GM23338 (cell line): ENCODE measurements around the gene CEP131. TPM values are rescaled to one million over a fixed set of nuclear protein-coding genes. Genes with fewer than 3 reads are reported as not detected.

Source experiments
- ATAC-seq: fragments of 200-7000 bp; cut with Tn5 transposase; 3 replicates; pipeline ENCODE4 v1.9.1; 2020
- DNase-seq: peaks from one replicate; pipeline ENCODE4 v3.0.0-alpha.2; 2015; ENCODE audit warnings: low spot score
- H2AFZ ChIP-seq: fragments of 200-600 bp; sonication (generic); 2 replicates; pipeline ENCODE4 v1.8.0; 2016; ENCODE audit warnings: antibody characterized with exemption, mild to moderate bottlenecking, moderate library complexity
- H3F3A ChIP-seq: fragments of 200-600 bp; sonication (generic); replicated peaks from 2 replicates; pipeline ENCODE4 v1.8.0; 2017; ENCODE audit warnings: antibody characterized with exemption, mixed run types, low read depth
- H3K27ac ChIP-seq: fragments of 200-600 bp; sonication (generic); 2 replicates; pipeline ENCODE4 v1.6.1; 2016; ENCODE audit warnings: low read depth
- H3K27me3 ChIP-seq: fragments of 200-600 bp; sonication (generic); 2 replicates; pipeline ENCODE4 v1.8.0; 2016; ENCODE audit warnings: mild to moderate bottlenecking, mixed run types, moderate library complexity; ENCODE audit not compliant: insufficient read depth
- H3K36me3 ChIP-seq: fragments of 200-600 bp; sonication (generic); 2 replicates; pipeline ENCODE4 v1.8.0; 2016; ENCODE audit warnings: mild to moderate bottlenecking; ENCODE audit not compliant: insufficient read depth
- H3K4me1 ChIP-seq: fragments of 200-600 bp; sonication (generic); 2 replicates; pipeline ENCODE4 v1.8.0; 2016; ENCODE audit warnings: mild to moderate bottlenecking, moderate library complexity; ENCODE audit not compliant: insufficient read depth
- H3K4me2 ChIP-seq: fragments of 200-600 bp; sonication (generic); 2 replicates; pipeline ENCODE4 v1.7.1; 2017; ENCODE audit warnings: mixed run types
- H3K4me3 ChIP-seq: fragments of 200-600 bp; sonication (generic); 2 replicates; pipeline ENCODE4 v1.6.1; 2016; ENCODE audit warnings: mixed run types
- H3K79me2 ChIP-seq: fragments of 200-600 bp; sonication (generic); replicated peaks from 2 replicates; pipeline ENCODE4 v1.8.0; 2017; ENCODE audit warnings: mild to moderate bottlenecking; ENCODE audit not compliant: insufficient read depth
- H3K9me2 ChIP-seq: fragments of 200-600 bp; sonication (generic); 2 replicates; pipeline ENCODE4 v1.8.0; 2017; ENCODE audit not compliant: insufficient read depth
- H4K20me1 ChIP-seq: fragments of 200-600 bp; sonication (generic); replicated peaks from 2 replicates; pipeline ENCODE4 v1.8.0; 2017; ENCODE audit warnings: mild to moderate bottlenecking; ENCODE audit not compliant: insufficient read depth
- H3K27ac Mint-ChIP-seq: 2 replicates; pipeline ENCODE4 v1.8.0; 2020; ENCODE audit warnings: inconsistent platforms, mild to moderate bottlenecking, moderate library complexity, mixed read lengths
- H3K27me3 Mint-ChIP-seq: 3 replicates; pipeline ENCODE4 v1.8.0; 2022; ENCODE audit warnings: low read depth, mild to moderate bottlenecking, moderate library complexity, mixed read lengths, inconsistent platforms; ENCODE audit not compliant: insufficient read depth, poor library complexity
- H3K36me3 Mint-ChIP-seq: 3 replicates; pipeline ENCODE4 v1.8.0; 2021; ENCODE audit warnings: low read depth, mild to moderate bottlenecking, inconsistent platforms, moderate library complexity, mixed read lengths
- H3K4me1 Mint-ChIP-seq: 3 replicates; pipeline ENCODE4 v1.8.0; 2020; ENCODE audit warnings: mild to moderate bottlenecking, inconsistent platforms, mixed read lengths
- H3K4me3 Mint-ChIP-seq: 3 replicates; pipeline ENCODE4 v1.8.0; 2021; ENCODE audit warnings: moderate library complexity, mild to moderate bottlenecking, inconsistent platforms, mixed read lengths
- H3K9me3 Mint-ChIP-seq: 3 replicates; pipeline ENCODE4 v1.8.0; 2020; ENCODE audit warnings: moderate library complexity, mild to moderate bottlenecking, inconsistent platforms, mixed read lengths
- CREB1 ChIP-seq: fragments of 250-450 bp; sonication (Bioruptor Pico); IDR thresholded peaks from 2 replicates; pipeline ENCODE4 v1.5.0; 2020; ENCODE audit warnings: low read depth, mild to moderate bottlenecking, moderate library complexity
- ETS1 ChIP-seq: IDR thresholded peaks from 2 replicates; pipeline ENCODE4 v1.6.1; 2016; ENCODE audit warnings: antibody characterized with exemption
- EZH2 ChIP-seq: fragments of 200-600 bp; sonication (generic); IDR thresholded peaks from one replicate; pipeline ENCODE4 v1.8.0; 2017; ENCODE audit warnings: antibody characterized with exemption, mild to moderate bottlenecking, low read depth; ENCODE audit not compliant: unreplicated experiment
- EZH2phosphoT487 ChIP-seq: fragments of 200-600 bp; sonication (generic); IDR thresholded peaks from one replicate; pipeline ENCODE4 v1.8.1; 2018; ENCODE audit warnings: antibody characterized with exemption; ENCODE audit not compliant: unreplicated experiment
- NANOG ChIP-seq: IDR thresholded peaks from 2 replicates; pipeline ENCODE4 v1.6.1; 2016; ENCODE audit warnings: antibody characterized with exemption, borderline replicate concordance
- POLR2AphosphoS5 ChIP-seq: IDR thresholded peaks from 2 replicates; pipeline ENCODE4 v1.6.1; 2016; ENCODE audit warnings: antibody characterized with exemption, low read depth
- STAT1 ChIP-seq: IDR thresholded peaks from one replicate; pipeline ENCODE4 v1.6.1; 2016; ENCODE audit warnings: antibody characterized with exemption; ENCODE audit not compliant: unreplicated experiment
- ZNF114 ChIP-seq: fragments of 250-450 bp; sonication (Bioruptor Pico); IDR thresholded peaks from 2 replicates; pipeline ENCODE4 v1.5.0; 2020; ENCODE audit warnings: mild to moderate bottlenecking, moderate library complexity
- polyA plus RNA-seq: library from polyadenylated mRNA; unstranded; fragments of >200 nt; fragmentation: Nextera tagmentation; extraction: Ambion mirVana; gene quantifications from 2 replicates; pipeline ENCODE4 v1.2.1, GENCODE V29; 2016
- total RNA-seq: library from RNA; depleted of rRNA; stranded (reverse); fragments of >200 nt; shearing (Covaris generic); gene quantifications from 2 replicates; pipeline ENCODE4 v1.2.3, GENCODE V29; 2014
- TF ChIP-seq, protein P1 (sequence below): IDR thresholded peaks from one replicate; pipeline ENCODE4 v1.6.1; 2018; ENCODE audit warnings: antibody characterized with exemption; ENCODE audit not compliant: unreplicated experiment
- TF ChIP-seq, protein P2 (sequence below), 2 experiments: fragments of 200-600 bp in 1 of 2; sonication (generic) in 1 of 2; conservative IDR thresholded peaks; 2 replicates each; pipeline versions ENCODE4 v1.5.1 to v1.6.1; 2016 to 2017; ENCODE audit warnings: antibody characterized with exemption in 2 of 2, low read depth in 2 of 2, mild to moderate bottlenecking in 2 of 2, moderate library complexity in 1 of 2
- TF ChIP-seq, protein P3 (sequence below): fragments of 250-450 bp; sonication (Bioruptor Pico); IDR thresholded peaks from 2 replicates; pipeline ENCODE4 v1.5.0; 2020; ENCODE audit warnings: mild to moderate bottlenecking, moderate library complexity

Gene CEP131
- total and polyA plus RNA-seq, 2 experiments from 2014 or later: 26.8 to 35.5 TPM

DNA sequence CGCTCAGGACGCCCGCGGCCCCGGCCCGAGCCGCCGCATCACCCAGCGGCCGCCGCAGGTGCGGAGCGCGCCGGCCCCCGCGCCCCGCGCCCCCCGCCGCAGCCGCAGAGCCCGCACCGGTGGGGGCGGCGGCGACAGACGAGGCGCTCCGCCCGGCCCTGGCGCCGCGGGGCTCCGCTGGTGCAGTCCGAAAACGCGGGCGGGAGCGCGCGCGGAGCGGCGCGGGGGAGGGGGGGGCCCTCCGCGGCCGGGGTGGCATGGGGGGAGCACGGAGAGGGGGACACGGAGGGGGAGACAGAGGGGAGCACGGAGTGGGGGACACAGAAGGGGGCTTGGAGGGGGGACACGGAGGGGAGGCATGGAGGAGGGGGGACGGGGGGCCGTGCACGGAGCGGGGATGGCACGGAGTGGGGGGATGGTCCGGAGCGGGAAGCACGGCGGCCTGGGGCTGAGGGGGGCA, 56.7 kb downstream of the CEP131 start, which contains the start of gene AATK:
AATK (minus strand) TSS at position 189 of the 460 bp plus-strand sequence. CDS start 229 bp downstream, outside the sequence.
- DNase-seq (no peak), ATAC-seq (no peak)
- 0 out of 2 replicates have a peak, but pooled peaks cover 8% of the 10 kb centered on the region for H3F3A ChIP-seq
- no peaks in the 10 kb centered on the region for H3K36me3 Mint-ChIP-seq
- no peaks in the 10 kb centered on the region for H3K9me2 ChIP-seq
- H3K4me3 Mint-ChIP-seq: peak within 1 kb of the TSS; percentile 65
- no peaks in the 10 kb centered on the region for H3K27me3 ChIP-seq
- H3K4me1 Mint-ChIP-seq: peaks cover 2% of the 10 kb centered on the region; the same call in 1 of the 3 replicates
- no peaks in the 10 kb centered on the region for H3K9me3 Mint-ChIP-seq
- no peaks in the 10 kb centered on the region for H3K36me3 ChIP-seq
- H2AFZ ChIP-seq: peak within 1 kb of the TSS; percentile 89; the same call in 1 of the 2 replicates
- no peaks in the 10 kb centered on the region for H4K20me1 ChIP-seq
- H3K4me2 ChIP-seq: peak within 1 kb of the TSS; percentile 77
- peaks cover 6% of the 10 kb centered on the region for H3K27me3 Mint-ChIP-seq
- H3K27ac ChIP-seq: no peak within 1 kb of the TSS
- H3K4me1 ChIP-seq: no peaks in the 10 kb centered on the region
- TF ChIP-seq, protein P1, sequence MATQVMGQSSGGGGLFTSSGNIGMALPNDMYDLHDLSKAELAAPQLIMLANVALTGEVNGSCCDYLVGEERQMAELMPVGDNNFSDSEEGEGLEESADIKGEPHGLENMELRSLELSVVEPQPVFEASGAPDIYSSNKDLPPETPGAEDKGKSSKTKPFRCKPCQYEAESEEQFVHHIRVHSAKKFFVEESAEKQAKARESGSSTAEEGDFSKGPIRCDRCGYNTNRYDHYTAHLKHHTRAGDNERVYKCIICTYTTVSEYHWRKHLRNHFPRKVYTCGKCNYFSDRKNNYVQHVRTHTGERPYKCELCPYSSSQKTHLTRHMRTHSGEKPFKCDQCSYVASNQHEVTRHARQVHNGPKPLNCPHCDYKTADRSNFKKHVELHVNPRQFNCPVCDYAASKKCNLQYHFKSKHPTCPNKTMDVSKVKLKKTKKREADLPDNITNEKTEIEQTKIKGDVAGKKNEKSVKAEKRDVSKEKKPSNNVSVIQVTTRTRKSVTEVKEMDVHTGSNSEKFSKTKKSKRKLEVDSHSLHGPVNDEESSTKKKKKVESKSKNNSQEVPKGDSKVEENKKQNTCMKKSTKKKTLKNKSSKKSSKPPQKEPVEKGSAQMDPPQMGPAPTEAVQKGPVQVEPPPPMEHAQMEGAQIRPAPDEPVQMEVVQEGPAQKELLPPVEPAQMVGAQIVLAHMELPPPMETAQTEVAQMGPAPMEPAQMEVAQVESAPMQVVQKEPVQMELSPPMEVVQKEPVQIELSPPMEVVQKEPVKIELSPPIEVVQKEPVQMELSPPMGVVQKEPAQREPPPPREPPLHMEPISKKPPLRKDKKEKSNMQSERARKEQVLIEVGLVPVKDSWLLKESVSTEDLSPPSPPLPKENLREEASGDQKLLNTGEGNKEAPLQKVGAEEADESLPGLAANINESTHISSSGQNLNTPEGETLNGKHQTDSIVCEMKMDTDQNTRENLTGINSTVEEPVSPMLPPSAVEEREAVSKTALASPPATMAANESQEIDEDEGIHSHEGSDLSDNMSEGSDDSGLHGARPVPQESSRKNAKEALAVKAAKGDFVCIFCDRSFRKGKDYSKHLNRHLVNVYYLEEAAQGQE: no peak
- no peak for TF ChIP-seq EZH2phosphoT487
- TF ChIP-seq STAT1: no peak
- TF ChIP-seq, protein P2, sequence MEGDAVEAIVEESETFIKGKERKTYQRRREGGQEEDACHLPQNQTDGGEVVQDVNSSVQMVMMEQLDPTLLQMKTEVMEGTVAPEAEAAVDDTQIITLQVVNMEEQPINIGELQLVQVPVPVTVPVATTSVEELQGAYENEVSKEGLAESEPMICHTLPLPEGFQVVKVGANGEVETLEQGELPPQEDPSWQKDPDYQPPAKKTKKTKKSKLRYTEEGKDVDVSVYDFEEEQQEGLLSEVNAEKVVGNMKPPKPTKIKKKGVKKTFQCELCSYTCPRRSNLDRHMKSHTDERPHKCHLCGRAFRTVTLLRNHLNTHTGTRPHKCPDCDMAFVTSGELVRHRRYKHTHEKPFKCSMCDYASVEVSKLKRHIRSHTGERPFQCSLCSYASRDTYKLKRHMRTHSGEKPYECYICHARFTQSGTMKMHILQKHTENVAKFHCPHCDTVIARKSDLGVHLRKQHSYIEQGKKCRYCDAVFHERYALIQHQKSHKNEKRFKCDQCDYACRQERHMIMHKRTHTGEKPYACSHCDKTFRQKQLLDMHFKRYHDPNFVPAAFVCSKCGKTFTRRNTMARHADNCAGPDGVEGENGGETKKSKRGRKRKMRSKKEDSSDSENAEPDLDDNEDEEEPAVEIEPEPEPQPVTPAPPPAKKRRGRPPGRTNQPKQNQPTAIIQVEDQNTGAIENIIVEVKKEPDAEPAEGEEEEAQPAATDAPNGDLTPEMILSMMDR (conservative IDR thresholded peaks at IDR 0.05; ENCODE audit: low read depth in 2 of 2): no peak
- no peak for TF ChIP-seq ETS1
- TF ChIP-seq, protein P3, sequence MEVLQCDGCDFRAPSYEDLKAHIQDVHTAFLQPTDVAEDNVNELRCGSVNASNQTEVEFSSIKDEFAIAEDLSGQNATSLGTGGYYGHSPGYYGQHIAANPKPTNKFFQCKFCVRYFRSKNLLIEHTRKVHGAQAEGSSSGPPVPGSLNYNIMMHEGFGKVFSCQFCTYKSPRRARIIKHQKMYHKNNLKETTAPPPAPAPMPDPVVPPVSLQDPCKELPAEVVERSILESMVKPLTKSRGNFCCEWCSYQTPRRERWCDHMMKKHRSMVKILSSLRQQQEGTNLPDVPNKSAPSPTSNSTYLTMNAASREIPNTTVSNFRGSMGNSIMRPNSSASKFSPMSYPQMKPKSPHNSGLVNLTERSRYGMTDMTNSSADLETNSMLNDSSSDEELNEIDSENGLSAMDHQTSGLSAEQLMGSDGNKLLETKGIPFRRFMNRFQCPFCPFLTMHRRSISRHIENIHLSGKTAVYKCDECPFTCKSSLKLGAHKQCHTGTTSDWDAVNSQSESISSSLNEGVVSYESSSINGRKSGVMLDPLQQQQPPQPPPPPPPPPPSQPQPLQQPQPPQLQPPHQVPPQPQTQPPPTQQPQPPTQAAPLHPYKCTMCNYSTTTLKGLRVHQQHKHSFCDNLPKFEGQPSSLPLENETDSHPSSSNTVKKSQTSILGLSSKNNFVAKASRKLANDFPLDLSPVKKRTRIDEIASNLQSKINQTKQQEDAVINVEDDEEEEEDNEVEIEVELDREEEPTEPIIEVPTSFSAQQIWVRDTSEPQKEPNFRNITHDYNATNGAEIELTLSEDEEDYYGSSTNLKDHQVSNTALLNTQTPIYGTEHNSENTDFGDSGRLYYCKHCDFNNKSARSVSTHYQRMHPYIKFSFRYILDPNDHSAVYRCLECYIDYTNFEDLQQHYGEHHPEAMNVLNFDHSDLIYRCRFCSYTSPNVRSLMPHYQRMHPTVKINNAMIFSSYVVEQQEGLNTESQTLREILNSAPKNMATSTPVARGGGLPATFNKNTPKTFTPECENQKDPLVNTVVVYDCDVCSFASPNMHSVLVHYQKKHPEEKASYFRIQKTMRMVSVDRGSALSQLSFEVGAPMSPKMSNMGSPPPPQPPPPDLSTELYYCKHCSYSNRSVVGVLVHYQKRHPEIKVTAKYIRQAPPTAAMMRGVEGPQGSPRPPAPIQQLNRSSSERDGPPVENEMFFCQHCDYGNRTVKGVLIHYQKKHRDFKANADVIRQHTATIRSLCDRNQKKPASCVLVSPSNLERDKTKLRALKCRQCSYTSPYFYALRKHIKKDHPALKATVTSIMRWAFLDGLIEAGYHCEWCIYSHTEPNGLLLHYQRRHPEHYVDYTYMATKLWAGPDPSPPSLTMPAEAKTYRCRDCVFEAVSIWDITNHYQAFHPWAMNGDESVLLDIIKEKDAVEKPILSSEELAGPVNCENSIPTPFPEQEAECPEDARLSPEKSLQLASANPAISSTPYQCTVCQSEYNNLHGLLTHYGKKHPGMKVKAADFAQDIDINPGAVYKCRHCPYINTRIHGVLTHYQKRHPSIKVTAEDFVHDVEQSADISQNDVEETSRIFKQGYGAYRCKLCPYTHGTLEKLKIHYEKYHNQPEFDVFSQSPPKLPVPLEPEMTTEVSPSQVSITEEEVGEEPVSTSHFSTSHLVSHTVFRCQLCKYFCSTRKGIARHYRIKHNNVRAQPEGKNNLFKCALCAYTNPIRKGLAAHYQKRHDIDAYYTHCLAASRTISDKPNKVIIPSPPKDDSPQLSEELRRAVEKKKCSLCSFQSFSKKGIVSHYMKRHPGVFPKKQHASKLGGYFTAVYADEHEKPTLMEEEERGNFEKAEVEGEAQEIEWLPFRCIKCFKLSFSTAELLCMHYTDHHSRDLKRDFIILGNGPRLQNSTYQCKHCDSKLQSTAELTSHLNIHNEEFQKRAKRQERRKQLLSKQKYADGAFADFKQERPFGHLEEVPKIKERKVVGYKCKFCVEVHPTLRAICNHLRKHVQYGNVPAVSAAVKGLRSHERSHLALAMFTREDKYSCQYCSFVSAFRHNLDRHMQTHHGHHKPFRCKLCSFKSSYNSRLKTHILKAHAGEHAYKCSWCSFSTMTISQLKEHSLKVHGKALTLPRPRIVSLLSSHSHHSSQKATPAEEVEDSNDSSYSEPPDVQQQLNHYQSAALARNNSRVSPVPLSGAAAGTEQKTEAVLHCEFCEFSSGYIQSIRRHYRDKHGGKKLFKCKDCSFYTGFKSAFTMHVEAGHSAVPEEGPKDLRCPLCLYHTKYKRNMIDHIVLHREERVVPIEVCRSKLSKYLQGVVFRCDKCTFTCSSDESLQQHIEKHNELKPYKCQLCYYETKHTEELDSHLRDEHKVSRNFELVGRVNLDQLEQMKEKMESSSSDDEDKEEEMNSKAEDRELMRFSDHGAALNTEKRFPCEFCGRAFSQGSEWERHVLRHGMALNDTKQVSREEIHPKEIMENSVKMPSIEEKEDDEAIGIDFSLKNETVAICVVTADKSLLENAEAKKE (CRISPR knock-in tag): no peak
- no peak for TF ChIP-seq ZNF114 (CRISPR knock-in tag)
- TF ChIP-seq CREB1: no peak
- no peak for TF ChIP-seq POLR2AphosphoS5
- no peak for TF ChIP-seq NANOG
- TF ChIP-seq EZH2: no peak
- H3K79me2 ChIP-seq: no peaks in the 10 kb centered on the region
- H3K4me3 ChIP-seq: peak within 1 kb of the TSS; percentile 55
- H3K27ac Mint-ChIP-seq: no peak within 1 kb of the TSS
